Lung (tissue), 12 donors: ENCODE data around the gene DIP2B. TPM values are rescaled to one million over a fixed set of nuclear protein-coding genes. Genes with fewer than 3 reads are reported as not detected.

ENCODE experiments used
- ATAC-seq: fragments of 200-7000 bp; cut with Tn5 transposase; one replicate; pipeline ENCODE4 v1.9.1; 2020; ENCODE audit warnings: moderate number of reproducible peaks; ENCODE audit not compliant: insufficient read depth, low FRiP score
- DNase-seq, 3 donors: peaks; one replicate each; pipeline ENCODE4 v3.0.0-alpha.2; 2013 to 2017
- H3K27ac ChIP-seq, 2 donors: one replicate each; pipeline ENCODE4 v1.5.1; 2013; ENCODE audit warnings: mild to moderate bottlenecking in 2 of 2, moderate library complexity in 2 of 2, control low read depth in 1 of 2, inconsistent platforms in 1 of 2, low read depth in 1 of 2, low read length in 1 of 2
- H3K27me3 ChIP-seq, 3 donors: one replicate each; pipeline ENCODE4 v1.5.1; 2013; ENCODE audit warnings: low read length in 2 of 3; ENCODE audit not compliant: control insufficient read depth in 3 of 3, insufficient read depth in 3 of 3
- H3K36me3 ChIP-seq, 4 donors: one replicate each; pipeline ENCODE4 v1.5.1; 2013; ENCODE audit warnings: low read length in 4 of 4, mild to moderate bottlenecking in 1 of 4, moderate library complexity in 1 of 4; ENCODE audit not compliant: control insufficient read depth in 4 of 4, insufficient read depth in 4 of 4
- H3K4me1 ChIP-seq, 5 donors: one replicate each; pipeline ENCODE4 v1.5.1; 2013; ENCODE audit warnings: low read length in 5 of 5, mild to moderate bottlenecking in 2 of 5, moderate library complexity in 1 of 5; ENCODE audit not compliant: control insufficient read depth in 5 of 5, insufficient read depth in 5 of 5
- H3K4me3 ChIP-seq: one replicate; pipeline ENCODE4 v1.5.1; 2013; ENCODE audit warnings: mild to moderate bottlenecking, control low read depth, moderate library complexity
- H3K9ac ChIP-seq, 2 donors: one replicate each; pipeline ENCODE4 v1.5.1; 2013; ENCODE audit warnings: low read length in 2 of 2, control low read depth in 1 of 2; ENCODE audit not compliant: insufficient read depth in 1 of 2
- H3K9me3 ChIP-seq, 4 donors: one replicate each; pipeline ENCODE4 v1.5.1; 2013; ENCODE audit warnings: low read length in 3 of 4, mild to moderate bottlenecking in 1 of 4, moderate library complexity in 1 of 4; ENCODE audit not compliant: control insufficient read depth in 4 of 4, insufficient read depth in 3 of 4
- CTCF ChIP-seq: IDR thresholded peaks from 2 replicates; pipeline ENCODE4 v1.5.1; 2012; ENCODE audit warnings: mild to moderate bottlenecking; ENCODE audit errors: control extremely low read depth, extremely low read depth
- WGBS, 2 donors: extraction: QIAGEN DNeasy Blood & Tissue Kit; methylation state at CpG; one replicate each; pipeline ENCODE4 v1.1.7; 2013; 5-methylcytosine and 5-hydroxymethylcytosine counted together
- polyA plus RNA-seq, 2 donors: library from polyadenylated mRNA; stranded (reverse); fragments of 200-250 nt; gene quantifications; one replicate each; pipeline ENCODE4 v1.2.1, GENCODE V29; 2013
- total RNA-seq, 2 donors: library from RNA; depleted of rRNA in 1 of 2; stranded (reverse); fragments of >200 nt in 1 of 2; gene quantifications; one replicate each; pipeline ENCODE4 v1.2.1, GENCODE V29; 2014 to 2021
- donor health status: control.
- donor health status: control.
- donor health status: Bipolar disorder and iron deficiency.
- donor health status: healthy.
- donor health status: DM: yes; HTN: yes; CAD: no.

DIP2B gene
- total and polyA plus RNA-seq, 4 donors: 4.2 to 55.8 (median 18.6) TPM

- Histone ChIP-seq H3K27me3 (no peaks in the 10 kb centered on the region), H3K9ac (no peak overlapping the region), H3K4me1 (no peaks in the 10 kb centered on the region), H3K27ac (no peak overlapping the region), H3K9me3 (no peaks in the 10 kb centered on the region), H3K36me3 (peaks cover 29 to 58% (median 51%) of the 10 kb centered on the region in 4 donors), H3K4me3 (no peak overlapping the region)
- DNase-seq (no peak), ATAC-seq (no peak)
- no peak for TF ChIP-seq CTCF
- WGBS, 2 donors: 91% methylated on average over 6 of the region's 6 CpGs
These were observed 195.2 kb downstream of the DIP2B start for GRCh38 chr12:50699940-50700339.

DNA sequence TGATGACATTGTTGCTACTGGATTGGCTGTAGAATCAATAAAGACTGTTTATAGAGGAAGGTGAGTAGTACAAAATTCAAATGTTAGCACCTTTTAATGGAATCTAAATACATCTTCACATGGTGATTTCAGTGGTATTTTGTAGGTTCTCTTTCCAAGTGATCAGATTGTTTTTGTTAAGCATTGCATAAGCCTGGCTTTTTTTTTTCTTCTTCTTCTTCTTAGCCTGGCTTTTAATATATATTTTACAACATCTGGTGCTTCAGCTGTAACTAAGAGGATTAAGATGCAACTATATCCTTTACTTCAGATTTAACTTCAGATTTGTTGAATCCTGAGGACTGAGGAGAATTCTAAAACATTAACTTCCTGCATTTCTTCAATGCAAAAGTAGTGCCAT is 201.8 kb downstream of the DIP2B start:
- Histone ChIP-seq H3K9me3 (no peaks in the 10 kb centered on the region), H3K27me3 (no peaks in the 10 kb centered on the region), H3K9ac (no peak overlapping the region), H3K27ac (no peak overlapping the region), H3K4me1 (no peaks in the 10 kb centered on the region), H3K4me3 (no peak overlapping the region), H3K36me3 (peaks cover 26 to 35% (median 29%) of the 10 kb centered on the region in 4 donors)
- no peak for TF ChIP-seq CTCF
- ATAC-seq (no peak), DNase-seq (no peak)

- Histone ChIP-seq H3K4me1 (no peaks in the 10 kb centered on the region), H3K9me3 (no peaks in the 10 kb centered on the region), H3K9ac (no peak overlapping the region), H3K36me3 (peaks cover 26 to 35% (median 32%) of the 10 kb centered on the region in 4 donors), H3K27me3 (no peaks in the 10 kb centered on the region), H3K4me3 (no peak overlapping the region), H3K27ac (no peak overlapping the region)
- 97 to 98% methylated on average over 7 of the region's 7 CpGs for WGBS, 2 donors
- DNase-seq (no peak), ATAC-seq (no peak)
- no peak for TF ChIP-seq CTCF
These were observed 202.6 kb downstream of the DIP2B start for GRCh38 chr12:50707396-50707795.

GRCh38 chr12:50708631-50709030 is 203.8 kb downstream of the DIP2B start:
- no peak overlapping the region for H3K27ac ChIP-seq
- no peaks in the 10 kb centered on the region for H3K27me3 ChIP-seq
- no peaks in the 10 kb centered on the region for H3K4me1 ChIP-seq
- DNase-seq (no peak), ATAC-seq (no peak)
- no peak for TF ChIP-seq CTCF
- no peak overlapping the region for H3K9ac ChIP-seq
- H3K9me3 ChIP-seq: no peaks in the 10 kb centered on the region
- WGBS, 2 donors: 86 to 89% methylated on average over 2 of the region's 2 CpGs
- peaks cover 23 to 35% (median 30%) of the 10 kb centered on the region in 4 donors for H3K36me3 ChIP-seq
- no peak overlapping the region for H3K4me3 ChIP-seq
